HEK293 (cell line): Measurements from ENCODE around the gene CA5A.

Source experiments
- CTCF ChIA-PET: fragments of 350-600 bp; formaldehyde crosslinking; extraction: SDS; loops from one replicate; lab custom pipeline; 2021; ENCODE audit warnings: antibody characterized with exemption; lab: Yijun Ruan, JAX
- POLR2A ChIA-PET: fragments of 300-600 bp; formaldehyde crosslinking; extraction: SDS; loops from one replicate; lab custom pipeline; 2020; ENCODE audit warnings: antibody characterized with exemption, inconsistent platforms; lab: Yijun Ruan, JAX
- H3K27ac ChIP-seq: fragments of 200-500 bp; sonication (Bioruptor generic); 2 replicates; pipeline ENCODE4 v1.5.1; 2014; ENCODE audit warnings: low read depth, low read length, control low read depth, inconsistent platforms; ENCODE audit errors: extremely low read depth
- H3K36me3 ChIP-seq, 2 experiments: fragments of 200-500 bp in 1 of 2; sonication (Bioruptor generic) in 1 of 2; 1 replicate in 1 of 2; 2 replicates in 1 of 2; pipeline ENCODE4 v1.5.1; 2014 to 2017; ENCODE audit warnings: inconsistent platforms in 2 of 2, low read length in 2 of 2; ENCODE audit not compliant: control insufficient read depth in 2 of 2, insufficient read depth in 1 of 2
- H3K4me1 ChIP-seq: fragments of 200-500 bp; sonication (Bioruptor generic); 2 replicates; pipeline ENCODE4 v1.5.1; 2014; ENCODE audit warnings: mild to moderate bottlenecking, low read length, inconsistent platforms; ENCODE audit not compliant: control insufficient read depth, insufficient read depth
- H3K4me3 ChIP-seq: 2 replicates; pipeline ENCODE4 v1.5.1; 2011; ENCODE audit warnings: low read depth, mild to moderate bottlenecking, control low read depth, low read length, moderate library complexity
- H3K9me3 ChIP-seq: fragments of 200-500 bp; sonication (Bioruptor generic); 2 replicates; pipeline ENCODE4 v1.5.1; 2014; ENCODE audit warnings: low read depth, low read length, inconsistent platforms; ENCODE audit not compliant: control insufficient read depth, insufficient read depth
- GLIS1 ChIP-seq: fragments of 450-650 bp; formaldehyde crosslinking; IDR thresholded peaks from 2 replicates; pipeline ENCODE4 v1.5.1; 2016; ENCODE audit warnings: missing biosample characterization, missing genetic modification characterization
- HOXA7 ChIP-seq: sonication (generic); formaldehyde crosslinking; IDR thresholded peaks from 2 replicates; pipeline ENCODE4 v1.8.1; 2022; ENCODE audit warnings: missing genetic modification reagents, borderline replicate concordance
- PATZ1 ChIP-seq: fragments of 450-650 bp; formaldehyde crosslinking; IDR thresholded peaks from 2 replicates; pipeline ENCODE4 v1.5.1; 2016; ENCODE audit warnings: missing biosample characterization, missing genetic modification characterization
- SCRT1 ChIP-seq: fragments of 450-650 bp; formaldehyde crosslinking; IDR thresholded peaks from 2 replicates; pipeline ENCODE4 v1.5.1; 2016; ENCODE audit warnings: missing biosample characterization, missing genetic modification characterization, borderline replicate concordance
- SCRT2 ChIP-seq: fragments of 450-650 bp; formaldehyde crosslinking; IDR thresholded peaks from 2 replicates; pipeline ENCODE4 v1.5.1; 2016; ENCODE audit warnings: missing biosample characterization, missing genetic modification characterization
- ZBTB1 ChIP-seq: fragments of 450-650 bp; formaldehyde crosslinking; IDR thresholded peaks from 2 replicates; pipeline ENCODE4 v1.5.1; 2016; ENCODE audit warnings: missing biosample characterization, missing genetic modification characterization
- ZBTB10 ChIP-seq: fragments of 450-650 bp; formaldehyde crosslinking; IDR thresholded peaks from 2 replicates; pipeline ENCODE4 v1.5.1; 2016; ENCODE audit warnings: missing biosample characterization, missing genetic modification characterization
- ZBTB7A ChIP-seq: fragments of 450-650 bp; formaldehyde crosslinking; IDR thresholded peaks from 2 replicates; pipeline ENCODE4 v1.5.1; 2016; ENCODE audit warnings: low read depth, missing biosample characterization, missing genetic modification characterization
- ZBTB8A ChIP-seq: fragments of 450-650 bp; formaldehyde crosslinking; IDR thresholded peaks from 2 replicates; pipeline ENCODE4 v1.5.1; 2016; ENCODE audit warnings: missing biosample characterization, missing genetic modification characterization
- ZFP69B ChIP-seq: fragments of 450-650 bp; formaldehyde crosslinking; IDR thresholded peaks from 2 replicates; pipeline ENCODE4 v1.5.1; 2016; ENCODE audit warnings: missing biosample characterization, missing genetic modification characterization
- ZNF19 ChIP-seq: fragments of 450-650 bp; formaldehyde crosslinking; IDR thresholded peaks from 2 replicates; pipeline ENCODE4; 2016; ENCODE audit warnings: missing biosample characterization, missing genetic modification characterization, low read depth
- ZNF221 ChIP-seq: fragments of 450-650 bp; formaldehyde crosslinking; IDR thresholded peaks from 2 replicates; pipeline ENCODE4 v1.5.1; 2017; ENCODE audit warnings: missing biosample characterization, missing genetic modification characterization, borderline replicate concordance
- ZNF350 ChIP-seq: fragments of 450-650 bp; formaldehyde crosslinking; IDR thresholded peaks from 2 replicates; pipeline ENCODE4 v1.5.0; 2017; ENCODE audit warnings: missing biosample characterization, mild to moderate bottlenecking, missing genetic modification characterization
- ZNF404 ChIP-seq: fragments of 450-650 bp; formaldehyde crosslinking; IDR thresholded peaks from 2 replicates; pipeline ENCODE4 v1.5.1; 2017; ENCODE audit warnings: missing biosample characterization, missing genetic modification characterization
- ZNF548 ChIP-seq: fragments of 450-650 bp; formaldehyde crosslinking; IDR thresholded peaks from 2 replicates; pipeline ENCODE4 v1.5.1; 2016; ENCODE audit warnings: missing biosample characterization, missing genetic modification characterization
- ZNF645 ChIP-seq: fragments of 450-650 bp; formaldehyde crosslinking; IDR thresholded peaks from 2 replicates; pipeline ENCODE4; 2016; ENCODE audit warnings: missing biosample characterization, missing genetic modification characterization
- ZNF704 ChIP-seq: fragments of 450-650 bp; formaldehyde crosslinking; IDR thresholded peaks from 2 replicates; pipeline ENCODE4 v1.5.1; 2016; ENCODE audit warnings: missing biosample characterization, missing genetic modification characterization
- ZNF768 ChIP-seq: fragments of 450-650 bp; formaldehyde crosslinking; IDR thresholded peaks from 2 replicates; pipeline ENCODE4 v1.5.1; 2018; ENCODE audit warnings: missing biosample characterization, mild to moderate bottlenecking, missing genetic modification characterization
- ZNF837 ChIP-seq: fragments of 450-650 bp; formaldehyde crosslinking; IDR thresholded peaks from 2 replicates; pipeline ENCODE4 v1.5.1; 2016; ENCODE audit warnings: missing biosample characterization, missing genetic modification characterization
- ZNF843 ChIP-seq: fragments of 450-650 bp; formaldehyde crosslinking; IDR thresholded peaks from 2 replicates; pipeline ENCODE4 v1.5.1; 2016; ENCODE audit warnings: missing biosample characterization, missing genetic modification characterization
- TF ChIP-seq, protein P1 (sequence below): fragments of 450-650 bp; formaldehyde crosslinking; IDR thresholded peaks from 2 replicates; pipeline ENCODE4 v1.5.1; 2017; ENCODE audit warnings: missing biosample characterization, missing genetic modification characterization

Gene CA5A

DNA sequence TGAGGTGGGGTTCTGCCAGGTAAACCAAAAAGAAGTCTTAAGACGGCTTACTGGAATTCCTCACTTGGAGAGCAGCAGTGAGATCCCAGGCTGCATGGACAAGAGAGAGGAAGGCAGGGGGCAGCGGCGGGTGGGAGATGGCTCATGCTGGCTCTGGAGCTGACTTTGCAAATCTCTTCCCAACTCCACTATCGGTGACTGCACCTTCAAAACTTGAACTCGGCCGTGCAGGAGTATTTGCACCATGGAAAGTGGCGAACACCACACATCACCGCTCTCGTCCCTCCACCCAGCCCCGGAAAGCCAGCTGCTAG, 16.7 kb downstream of the CA5A start:
- CTCF ChIA-PET: no interaction called here
- Histone ChIP-seq H3K9me3 (no peaks in the 10 kb centered on the region), H3K4me1 (no peaks in the 10 kb centered on the region; the same call in 1 of the 2 replicates), H3K4me3 (no peak overlapping the region), H3K36me3 (no peaks in the 10 kb centered on the region), H3K27ac (no peak overlapping the region)
- POLR2A ChIA-PET: no interaction called here
- TF ChIP-seq ZBTB7A (tag by site-specific recombination) (no peak), ZNF548 (no peak)

- TF ChIP-seq ZNF221 (tag by site-specific recombination): no peak
- no peak for TF ChIP-seq ZNF837
- no peak for TF ChIP-seq ZNF19 (tag by site-specific recombination)
- TF ChIP-seq, protein P1, sequence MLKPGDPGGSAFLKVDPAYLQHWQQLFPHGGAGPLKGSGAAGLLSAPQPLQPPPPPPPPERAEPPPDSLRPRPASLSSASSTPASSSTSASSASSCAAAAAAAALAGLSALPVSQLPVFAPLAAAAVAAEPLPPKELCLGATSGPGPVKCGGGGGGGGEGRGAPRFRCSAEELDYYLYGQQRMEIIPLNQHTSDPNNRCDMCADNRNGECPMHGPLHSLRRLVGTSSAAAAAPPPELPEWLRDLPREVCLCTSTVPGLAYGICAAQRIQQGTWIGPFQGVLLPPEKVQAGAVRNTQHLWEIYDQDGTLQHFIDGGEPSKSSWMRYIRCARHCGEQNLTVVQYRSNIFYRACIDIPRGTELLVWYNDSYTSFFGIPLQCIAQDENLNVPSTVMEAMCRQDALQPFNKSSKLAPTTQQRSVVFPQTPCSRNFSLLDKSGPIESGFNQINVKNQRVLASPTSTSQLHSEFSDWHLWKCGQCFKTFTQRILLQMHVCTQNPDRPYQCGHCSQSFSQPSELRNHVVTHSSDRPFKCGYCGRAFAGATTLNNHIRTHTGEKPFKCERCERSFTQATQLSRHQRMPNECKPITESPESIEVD (tag by site-specific recombination): no peak
- TF ChIP-seq PATZ1 (tag by site-specific recombination): no peak
- no peak for TF ChIP-seq SCRT1 (tag by site-specific recombination)
- Histone ChIP-seq H3K9me3 (no peaks in the 10 kb centered on the region), H3K36me3 (no peaks in the 10 kb centered on the region), H3K4me3 (no peak overlapping the region), H3K4me1 (no peaks in the 10 kb centered on the region), H3K27ac (no peak overlapping the region)
- ChIA-PET POLR2A (no interaction called here), CTCF (no interaction called here)
Measured at GRCh38 chr16:87918866-87919680, 17.3 kb downstream of the CA5A start.

GRCh38 chr16:87918338-87918737, 18.0 kb downstream of the CA5A start:
- no peak overlapping the region for H3K27ac ChIP-seq
- CTCF ChIA-PET: no interaction called here
- TF ChIP-seq ZNF843 (tag by site-specific recombination): no peak
- TF ChIP-seq ZNF768: no peak
- no peak for TF ChIP-seq GLIS1 (tag by site-specific recombination)
- TF ChIP-seq HOXA7 (CRISPR knock-in tag): no peak
- TF ChIP-seq ZNF704 (tag by site-specific recombination): no peak
- no peak for TF ChIP-seq ZNF645 (tag by site-specific recombination)
- TF ChIP-seq, protein P1 (tag by site-specific recombination): no peak
- TF ChIP-seq ZNF404 (tag by site-specific recombination): no peak
- TF ChIP-seq ZBTB10 (tag by site-specific recombination): no peak
- no peak for TF ChIP-seq ZFP69B
- no peak for TF ChIP-seq SCRT2 (tag by site-specific recombination)
- TF ChIP-seq ZBTB1: no peak
- no peak for TF ChIP-seq ZBTB8A (tag by site-specific recombination)
- no peak for TF ChIP-seq ZNF350 (tag by site-specific recombination)

More at GRCh38 chr16:87918338-87918737, 18.0 kb downstream of the CA5A start:
- Histone ChIP-seq H3K36me3 (no peaks in the 10 kb centered on the region), H3K9me3 (no peaks in the 10 kb centered on the region), H3K4me1 (no peaks in the 10 kb centered on the region), H3K4me3 (no peak overlapping the region)
- POLR2A ChIA-PET: no interaction called here
